DMS114 treated with DMSO at 0.1 percent for 48 hours (cell line): Measurements from ENCODE around the gene MAP1A.
"Not testable (repeated sequence)": the region's sequence is repeated elsewhere in the genome, so short reads cannot be mapped to it uniquely, and the experiment has no call there.

ENCODE experiments used
- DNase-seq: peaks from one replicate; lab custom pipeline; 2025; ENCODE audit not compliant: unreplicated experiment; lab: John Stamatoyannopoulos, UW

MAP1A gene

GRCh38 chr15:43528542-43529007, 11.2 kb downstream of the MAP1A start:
- DNase-seq: no peak

GRCh38 chr15:43529141-43529540, 11.7 kb downstream of the MAP1A start:
- DNase-seq: no peak

- no peak for DNase-seq
Measured at GRCh38 chr15:43529587-43530345, 12.4 kb downstream of the MAP1A start.

GRCh38 chr15:43531018-43531670, 13.7 kb downstream of the MAP1A start:
- DNase-seq: no peak

GRCh38 chr15:43532826-43533225, 15.4 kb downstream of the MAP1A start:
- not testable (repeated sequence) for DNase-seq

GRCh38 chr15:43534897-43535296, 17.5 kb downstream of the MAP1A start:
- DNase-seq: no peak

GRCh38 chr15:43538091-43538490, 20.7 kb downstream of the MAP1A start:
- DNase-seq: no peak

- DNase-seq: no peak
Measured at GRCh38 chr15:43541785-43542184, 24.4 kb downstream of the MAP1A start.

GRCh38 chr15:43544266-43544665, 26.9 kb downstream of the MAP1A start:
- DNase-seq: no peak

GRCh38 chr15:43545426-43545825, 28.0 kb downstream of the MAP1A start:
- DNase-seq: no peak

- no peak for DNase-seq
Measured at GRCh38 chr15:43547539-43547938, 30.1 kb downstream of the MAP1A start.

GRCh38 chr15:43550527-43551363, 33.3 kb downstream of the MAP1A start:
- no peak for DNase-seq

GRCh38 chr15:43552256-43552655, 34.8 kb downstream of the MAP1A start:
- DNase-seq: no peak

- no peak for DNase-seq
Measured at GRCh38 chr15:43552986-43553385, 35.6 kb downstream of the MAP1A start.

- DNase-seq: not testable (repeated sequence)
Measured at GRCh38 chr15:43562753-43563152, 45.3 kb downstream of the MAP1A start.

- not testable (repeated sequence) for DNase-seq
Measured at GRCh38 chr15:43563793-43564192, 46.4 kb downstream of the MAP1A start.

- not testable (repeated sequence) for DNase-seq
Measured at GRCh38 chr15:43566615-43567014, 49.2 kb downstream of the MAP1A start.

- not testable (repeated sequence) for DNase-seq
Measured at GRCh38 chr15:43574607-43575006, 57.2 kb downstream of the MAP1A start.
